Measurements from ENCODE around the gene MRPL58.
"Not testable (repeated sequence)": the region's sequence is repeated elsewhere in the genome, so short reads cannot be mapped to it uniquely, and the experiment has no call there.

MRPL58 gene

GRCh38 chr17:75044716-75045115, 32.2 kb downstream of the MRPL58 start:
- no peak for DNase-seq (ENCODE audit: insufficient read length, low spot score)
- no peak for FAIRE-seq
- TF ChIP-seq CTCF (IDR thresholded peaks at IDR 0.05; ENCODE audit: insufficient read depth, missing control alignments) = no peak

- not testable (repeated sequence) for DNase-seq (ENCODE audit: insufficient read length, low spot score); FAIRE-seq
Observed at GRCh38 chr17:75045946-75046406, 33.5 kb downstream of the MRPL58 start.

GRCh38 chr17:75046407-75047289, 34.2 kb downstream of the MRPL58 start, which contains the start of the genes ATP5PD and KCTD2:
Gene ATP5PD (minus strand): TSS chr17:75046969. CDS start chr17:75042650, 4,319 bp downstream.
Gene KCTD2 (plus strand): TSS chr17:75047225. CDS start chr17:75047251, 26 bp downstream.
- no peak for TF ChIP-seq CTCF (IDR thresholded peaks at IDR 0.05; ENCODE audit: insufficient read depth, missing control alignments)
- FAIRE-seq (no peak), DNase-seq (ENCODE audit: insufficient read length, low spot score) (peak; percentile 82)

- DNase-seq (ENCODE audit: insufficient read length, low spot score) = no peak
- no peak for FAIRE-seq
- no peak for TF ChIP-seq CTCF (IDR thresholded peaks at IDR 0.05; ENCODE audit: insufficient read depth, missing control alignments)
Observed at GRCh38 chr17:75047398-75048098, 35.1 kb downstream of the MRPL58 start.

GRCh38 chr17:75048249-75048878, 35.9 kb downstream of the MRPL58 start:
- TF ChIP-seq CTCF (IDR thresholded peaks at IDR 0.05; ENCODE audit: insufficient read depth, missing control alignments) = peak; percentile 7
- DNase-seq (ENCODE audit: insufficient read length, low spot score) = no peak
- no peak for FAIRE-seq

- FAIRE-seq (no peak), DNase-seq (ENCODE audit: insufficient read length, low spot score) (no peak)
- no peak for TF ChIP-seq CTCF (IDR thresholded peaks at IDR 0.05; ENCODE audit: insufficient read depth, missing control alignments)
Observed at GRCh38 chr17:75049057-75049456, 36.6 kb downstream of the MRPL58 start.

- TF ChIP-seq CTCF (IDR thresholded peaks at IDR 0.05; ENCODE audit: insufficient read depth, missing control alignments) = no peak
- no peak for DNase-seq (ENCODE audit: insufficient read length, low spot score)
Observed at GRCh38 chr17:75049706-75050105, 37.2 kb downstream of the MRPL58 start.

More at GRCh38 chr17:75049706-75050105, 37.2 kb downstream of the MRPL58 start:
- no peak for FAIRE-seq

Measured in D721Med (cell line).